Measurements from ENCODE around the gene PLOD2. TPM values are rescaled to one million over a fixed set of nuclear protein-coding genes. Genes with fewer than 3 reads are reported as not detected.

Gene PLOD2
- total RNA-seq, 3 donors from 2014 or later (not counting 1 experiment from before 2014, with no cell fraction given), result 0.28 to 0.38 TPM; not detected in 1

- ATAC-seq (no peak), DNase-seq (no peak)
- intact Hi-C loops (cut with micrococcal nuclease), result no loop called here
- Mint-ChIP-seq H3K36me3 (no peaks in the 10 kb centered on the region), H3K27ac (no peak overlapping the region), H3K4me1 (no peaks in the 10 kb centered on the region), H3K4me3 (no peak overlapping the region), H3K27me3 (ENCODE audit: low read depth in 2 of 2) (no peaks in the 10 kb centered on the region), H3K9me3 (no peaks in the 10 kb centered on the region)
- Histone ChIP-seq H3K27me3 (ENCODE audit: control insufficient read depth, insufficient read depth, low read length) (no peaks in the 10 kb centered on the region), H3K9me3 (ENCODE audit: control insufficient read depth, insufficient read depth, low read length) (no peaks in the 10 kb centered on the region), H3K4me1 (ENCODE audit: control insufficient read depth, insufficient read depth, low read length) (no peaks in the 10 kb centered on the region), H3K36me3 (ENCODE audit: control insufficient read depth, insufficient read depth, low read length) (no peaks in the 10 kb centered on the region), H3K4me3 (ENCODE audit: low read length) (no peak overlapping the region), H3K27ac (ENCODE audit: low read length) (no peak overlapping the region)
- WGBS (ENCODE audit: insufficient coverage), result 90% methylated on average over 2 of the region's 2 CpGs
- TF ChIP-seq, protein P1, sequence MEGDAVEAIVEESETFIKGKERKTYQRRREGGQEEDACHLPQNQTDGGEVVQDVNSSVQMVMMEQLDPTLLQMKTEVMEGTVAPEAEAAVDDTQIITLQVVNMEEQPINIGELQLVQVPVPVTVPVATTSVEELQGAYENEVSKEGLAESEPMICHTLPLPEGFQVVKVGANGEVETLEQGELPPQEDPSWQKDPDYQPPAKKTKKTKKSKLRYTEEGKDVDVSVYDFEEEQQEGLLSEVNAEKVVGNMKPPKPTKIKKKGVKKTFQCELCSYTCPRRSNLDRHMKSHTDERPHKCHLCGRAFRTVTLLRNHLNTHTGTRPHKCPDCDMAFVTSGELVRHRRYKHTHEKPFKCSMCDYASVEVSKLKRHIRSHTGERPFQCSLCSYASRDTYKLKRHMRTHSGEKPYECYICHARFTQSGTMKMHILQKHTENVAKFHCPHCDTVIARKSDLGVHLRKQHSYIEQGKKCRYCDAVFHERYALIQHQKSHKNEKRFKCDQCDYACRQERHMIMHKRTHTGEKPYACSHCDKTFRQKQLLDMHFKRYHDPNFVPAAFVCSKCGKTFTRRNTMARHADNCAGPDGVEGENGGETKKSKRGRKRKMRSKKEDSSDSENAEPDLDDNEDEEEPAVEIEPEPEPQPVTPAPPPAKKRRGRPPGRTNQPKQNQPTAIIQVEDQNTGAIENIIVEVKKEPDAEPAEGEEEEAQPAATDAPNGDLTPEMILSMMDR (IDR thresholded peaks at IDR 0.05), result no peak
Measured at GRCh38 chr3:146078031-146078430, 83.0 kb downstream of the PLOD2 start.

DNA sequence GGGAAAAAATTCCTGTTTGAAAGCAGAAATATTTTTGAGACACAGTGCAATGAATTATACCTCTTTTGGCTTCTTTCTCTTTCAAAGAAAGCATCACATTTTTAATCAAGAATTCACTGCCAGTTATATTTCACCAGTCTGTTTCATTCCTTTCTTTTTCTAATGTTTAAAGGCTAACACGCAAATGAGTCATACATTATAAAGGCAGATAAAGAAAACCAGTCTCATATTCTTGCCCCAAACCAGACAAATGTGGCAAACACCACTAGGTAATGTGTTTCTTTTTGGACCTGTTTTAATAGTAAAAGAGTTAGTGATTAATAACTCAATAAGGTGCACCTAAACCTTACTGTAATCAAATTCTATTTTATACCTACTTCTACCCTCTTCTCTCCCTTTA, 83.8 kb downstream of the PLOD2 start:
- Histone ChIP-seq H3K27me3 (ENCODE audit: control insufficient read depth, insufficient read depth, low read length) (no peaks in the 10 kb centered on the region), H3K27ac (ENCODE audit: low read length) (no peak overlapping the region), H3K36me3 (ENCODE audit: control insufficient read depth, insufficient read depth, low read length) (no peaks in the 10 kb centered on the region), H3K9me3 (ENCODE audit: control insufficient read depth, insufficient read depth, low read length) (no peaks in the 10 kb centered on the region), H3K4me1 (ENCODE audit: control insufficient read depth, insufficient read depth, low read length) (no peaks in the 10 kb centered on the region), H3K4me3 (ENCODE audit: low read length) (no peak overlapping the region)
- ATAC-seq (no peak), DNase-seq (no peak)
- H3K4me3 Mint-ChIP-seq, result no peak overlapping the region
- H3K9me3 Mint-ChIP-seq, result no peaks in the 10 kb centered on the region
- no peaks in the 10 kb centered on the region for H3K4me1 Mint-ChIP-seq
- H3K36me3 Mint-ChIP-seq, result no peaks in the 10 kb centered on the region
- H3K27me3 Mint-ChIP-seq (ENCODE audit: low read depth in 2 of 2), result no peaks in the 10 kb centered on the region
- TF ChIP-seq, protein P1 (IDR thresholded peaks at IDR 0.05), result no peak
- no peak overlapping the region for H3K27ac Mint-ChIP-seq
- WGBS (ENCODE audit: insufficient coverage), result 80% methylated on average over 1 of the region's 1 CpG
- intact Hi-C loops (cut with micrococcal nuclease), result no loop called here

- no peaks in the 10 kb centered on the region for H3K27me3 ChIP-seq (ENCODE audit: control insufficient read depth, insufficient read depth, low read length)
- intact Hi-C loops (cut with micrococcal nuclease), result no loop called here
- H3K27ac Mint-ChIP-seq, result no peak overlapping the region
Measured at GRCh38 chr3:146072824-146073223, 88.2 kb downstream of the PLOD2 start.

DNA sequence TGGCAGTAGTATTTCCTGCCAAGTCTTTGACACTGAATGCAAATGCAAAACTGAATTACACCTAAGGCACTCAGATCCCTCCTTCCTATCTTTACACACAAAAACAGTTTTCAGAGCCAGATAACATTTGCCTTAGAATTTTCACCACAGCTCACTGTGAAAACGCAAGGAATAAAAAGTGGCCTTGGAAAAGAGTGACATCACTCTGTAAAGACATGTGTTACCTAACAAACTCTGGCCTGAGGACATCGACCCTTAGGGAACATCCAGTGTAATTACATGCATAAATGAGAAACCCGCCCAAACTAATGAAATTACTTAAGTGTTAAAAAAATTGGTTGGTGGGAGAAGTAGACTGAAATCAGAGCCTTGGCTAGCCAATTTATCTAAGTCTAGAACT, 88.9 kb downstream of the PLOD2 start:
- no peaks in the 10 kb centered on the region for H3K36me3 ChIP-seq (ENCODE audit: control insufficient read depth, insufficient read depth, low read length)
- Mint-ChIP-seq H3K9me3 (no peaks in the 10 kb centered on the region), H3K4me3 (no peak overlapping the region), H3K27ac (no peak overlapping the region), H3K27me3 (ENCODE audit: low read depth in 2 of 2) (no peaks in the 10 kb centered on the region), H3K36me3 (no peaks in the 10 kb centered on the region), H3K4me1 (no peaks in the 10 kb centered on the region)
- no peak for DNase-seq
- TF ChIP-seq, protein P1 (IDR thresholded peaks at IDR 0.05), result no peak
- intact Hi-C loops (cut with micrococcal nuclease), result no loop called here
- ATAC-seq, result no peak
- no peaks in the 10 kb centered on the region for H3K4me1 ChIP-seq (ENCODE audit: control insufficient read depth, insufficient read depth, low read length)
- no peaks in the 10 kb centered on the region for H3K27me3 ChIP-seq (ENCODE audit: control insufficient read depth, insufficient read depth, low read length)
- no peak overlapping the region for H3K27ac ChIP-seq (ENCODE audit: low read length)
- WGBS (ENCODE audit: insufficient coverage), result 94% methylated on average over 3 of the region's 3 CpGs
- H3K9me3 ChIP-seq (ENCODE audit: control insufficient read depth, insufficient read depth, low read length), result no peaks in the 10 kb centered on the region
- no peak overlapping the region for H3K4me3 ChIP-seq (ENCODE audit: low read length)

More at GRCh38 chr3:146072824-146073223, 88.2 kb downstream of the PLOD2 start:
- H3K36me3 Mint-ChIP-seq, result no peaks in the 10 kb centered on the region
- ATAC-seq (no peak), DNase-seq (no peak)
- H3K9me3 Mint-ChIP-seq, result no peaks in the 10 kb centered on the region
- no peaks in the 10 kb centered on the region for H3K36me3 ChIP-seq (ENCODE audit: control insufficient read depth, insufficient read depth, low read length)
- no peaks in the 10 kb centered on the region for H3K4me1 ChIP-seq (ENCODE audit: control insufficient read depth, insufficient read depth, low read length)
- H3K27ac ChIP-seq (ENCODE audit: low read length), result no peak overlapping the region
- H3K27me3 Mint-ChIP-seq (ENCODE audit: low read depth in 2 of 2), result no peaks in the 10 kb centered on the region
- no peaks in the 10 kb centered on the region for H3K4me1 Mint-ChIP-seq
- no peaks in the 10 kb centered on the region for H3K9me3 ChIP-seq (ENCODE audit: control insufficient read depth, insufficient read depth, low read length)
- no peak overlapping the region for H3K4me3 Mint-ChIP-seq
- TF ChIP-seq, protein P1 (IDR thresholded peaks at IDR 0.05), result no peak
- H3K4me3 ChIP-seq (ENCODE audit: low read length), result no peak overlapping the region

Data from natural killer cell (primary cell).